Epidermal melanocyte (primary cell): Measurements from ENCODE around the gene NCAN.
"Not testable (repeated sequence)": the region's sequence is repeated elsewhere in the genome, so short reads cannot be mapped to it uniquely, and the experiment has no call there.

ENCODE experiments used
- DNase-seq: peaks from one replicate; pipeline ENCODE4 v3.0.0; 2011; ENCODE audit warnings: low spot score; ENCODE audit not compliant: insufficient read length

The NCAN gene

DNA sequence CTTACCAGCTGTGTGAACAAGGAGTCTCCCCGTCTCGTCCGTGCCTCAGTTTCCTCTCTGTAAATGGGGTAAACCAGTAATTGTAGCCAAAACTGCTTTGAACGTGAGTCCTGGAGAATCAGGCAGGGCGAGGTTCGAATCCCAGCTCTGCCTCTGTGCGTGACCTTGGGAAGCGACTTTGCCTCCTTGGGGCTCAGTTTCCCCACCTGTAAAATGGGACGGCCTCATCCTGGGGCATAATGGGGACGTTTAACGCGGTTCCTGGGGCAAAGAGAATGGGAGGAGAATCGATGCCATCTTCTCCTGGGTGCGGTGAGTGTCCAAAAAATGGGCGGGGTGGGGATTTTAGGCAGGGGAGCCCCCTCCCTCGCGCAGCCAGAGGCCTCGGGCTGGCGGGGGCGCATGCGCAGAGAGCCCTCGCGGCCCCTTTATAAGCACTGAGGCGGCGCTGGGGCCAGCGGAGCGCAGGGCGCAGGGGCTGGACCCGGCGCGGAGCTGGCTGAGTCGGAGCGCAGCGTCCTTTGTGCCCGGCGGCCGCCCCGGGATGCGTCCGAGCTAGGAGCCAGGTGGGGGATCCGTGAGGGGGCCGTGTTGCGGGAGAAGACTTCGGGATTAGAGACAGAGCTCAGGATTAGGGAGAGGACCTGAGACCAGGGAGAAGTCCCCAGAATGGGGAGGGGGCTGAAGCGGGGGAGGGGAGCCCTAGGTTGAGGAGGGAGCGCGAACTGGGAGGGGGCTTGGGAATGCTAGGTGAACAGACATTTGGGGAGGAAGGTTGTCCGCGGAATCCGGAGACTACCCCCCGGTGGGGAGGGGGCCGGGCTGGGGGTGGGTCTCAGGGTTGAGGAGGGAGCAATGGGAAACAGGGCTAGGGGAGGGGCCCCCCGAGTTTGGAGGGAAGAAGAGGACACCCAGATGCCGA, at the start of gene NCAN:
Gene NCAN, plus strand, starts transcription at position 460 of the 922 bp plus-strand sequence. CDS start 4,996 bp downstream, outside the sequence.
- no peak for DNase-seq

DNA sequence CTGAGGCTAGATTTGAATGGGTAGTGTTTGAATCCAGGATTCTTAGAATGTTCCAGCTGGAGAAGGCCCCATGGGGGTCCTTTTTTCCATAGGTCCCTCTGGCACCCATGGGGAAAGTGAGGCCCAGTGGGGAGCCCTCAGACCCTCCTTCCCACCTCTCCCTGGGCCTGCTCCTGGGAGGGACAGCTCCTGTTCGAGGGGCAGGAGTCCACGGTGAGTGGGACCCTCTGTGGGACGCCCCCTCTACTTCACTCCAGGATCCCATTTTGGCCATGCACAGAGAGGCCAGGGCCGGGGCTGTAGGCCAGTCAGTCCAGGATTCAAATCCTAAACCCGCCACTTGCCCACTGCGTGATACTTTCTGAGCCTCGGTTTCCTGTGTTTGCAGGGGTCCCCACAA, 49.3 kb upstream of the NCAN start:
- DNase-seq = no peak

DNA sequence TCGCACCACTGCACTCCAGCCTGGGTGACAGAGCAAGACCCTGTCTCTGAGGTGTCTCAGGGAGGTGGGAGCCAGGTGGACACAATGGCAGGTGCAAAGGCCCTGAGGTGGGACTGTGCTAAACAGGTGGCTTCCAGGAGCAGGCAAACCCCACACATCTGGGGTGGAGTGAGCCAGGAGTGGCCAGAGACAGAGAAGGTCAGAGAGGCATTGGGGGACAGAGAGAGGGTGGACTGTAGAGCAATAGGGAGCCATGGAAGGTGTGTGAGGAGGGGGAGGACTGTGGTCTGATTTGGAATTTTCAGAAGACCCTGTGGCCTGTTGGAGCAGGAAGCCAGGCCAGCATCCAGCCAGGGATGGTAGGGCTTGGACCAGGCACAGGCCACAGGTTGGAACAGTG, 46.4 kb upstream of the NCAN start:
- no peak for DNase-seq

DNA sequence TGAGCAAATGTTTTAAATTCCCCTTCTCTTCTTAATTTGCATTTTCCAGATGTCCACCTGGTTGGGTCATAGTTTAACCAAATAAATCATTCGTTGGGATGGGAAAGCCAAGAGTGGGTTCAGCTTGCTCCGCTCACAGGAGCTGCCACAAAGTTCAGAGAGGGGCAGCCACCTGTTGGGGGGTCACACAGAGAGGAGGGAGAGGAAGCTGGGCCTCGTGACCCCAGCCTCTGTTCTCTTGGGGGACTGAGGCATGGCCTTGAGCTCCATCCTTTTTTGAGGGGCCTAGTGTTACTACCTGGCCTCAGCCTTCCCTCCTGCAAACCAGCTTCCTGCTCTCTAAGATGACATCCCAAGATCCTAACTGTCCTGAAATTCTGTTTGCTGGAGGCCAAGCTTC, 44.1 kb upstream of the NCAN start:
- no peak for DNase-seq

DNA sequence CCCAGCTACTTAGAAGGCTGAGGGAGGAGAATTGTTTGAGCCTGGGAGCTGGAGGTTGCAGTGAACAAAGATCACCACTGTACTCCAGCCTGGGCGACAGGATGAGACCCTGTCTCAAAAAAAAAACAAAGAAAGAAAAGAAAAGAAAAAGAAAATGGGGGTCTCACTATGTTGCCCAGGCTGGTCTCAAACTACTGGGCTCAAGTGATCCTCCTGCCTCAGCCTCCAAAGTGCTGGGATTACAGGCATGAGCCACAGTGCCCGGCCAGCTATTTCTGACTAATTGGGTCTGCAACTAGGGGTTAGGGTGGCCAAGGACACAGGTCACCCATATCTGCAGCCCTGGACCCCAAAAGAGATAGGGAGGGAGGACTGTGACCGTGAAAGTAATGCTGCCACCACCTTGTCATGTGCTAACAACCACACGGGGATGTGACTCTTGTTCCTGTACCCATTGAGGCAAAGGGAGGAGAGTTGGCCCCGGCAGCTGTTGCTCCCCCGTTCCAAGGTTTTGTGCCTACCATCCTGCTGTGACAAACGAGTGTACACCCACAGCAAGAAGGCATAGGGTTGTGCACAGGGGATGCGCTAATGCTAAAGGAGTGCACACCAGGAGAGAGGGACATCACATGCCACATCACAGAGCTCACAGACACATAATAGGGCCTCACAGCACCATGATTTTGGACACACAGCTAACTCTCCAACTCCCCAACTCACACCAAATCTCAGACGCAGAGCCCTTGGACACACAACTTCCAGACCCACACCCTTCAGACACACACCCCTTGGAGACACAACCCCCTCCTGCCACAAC, 42.3 kb upstream of the NCAN start:
- no peak for DNase-seq

DNA sequence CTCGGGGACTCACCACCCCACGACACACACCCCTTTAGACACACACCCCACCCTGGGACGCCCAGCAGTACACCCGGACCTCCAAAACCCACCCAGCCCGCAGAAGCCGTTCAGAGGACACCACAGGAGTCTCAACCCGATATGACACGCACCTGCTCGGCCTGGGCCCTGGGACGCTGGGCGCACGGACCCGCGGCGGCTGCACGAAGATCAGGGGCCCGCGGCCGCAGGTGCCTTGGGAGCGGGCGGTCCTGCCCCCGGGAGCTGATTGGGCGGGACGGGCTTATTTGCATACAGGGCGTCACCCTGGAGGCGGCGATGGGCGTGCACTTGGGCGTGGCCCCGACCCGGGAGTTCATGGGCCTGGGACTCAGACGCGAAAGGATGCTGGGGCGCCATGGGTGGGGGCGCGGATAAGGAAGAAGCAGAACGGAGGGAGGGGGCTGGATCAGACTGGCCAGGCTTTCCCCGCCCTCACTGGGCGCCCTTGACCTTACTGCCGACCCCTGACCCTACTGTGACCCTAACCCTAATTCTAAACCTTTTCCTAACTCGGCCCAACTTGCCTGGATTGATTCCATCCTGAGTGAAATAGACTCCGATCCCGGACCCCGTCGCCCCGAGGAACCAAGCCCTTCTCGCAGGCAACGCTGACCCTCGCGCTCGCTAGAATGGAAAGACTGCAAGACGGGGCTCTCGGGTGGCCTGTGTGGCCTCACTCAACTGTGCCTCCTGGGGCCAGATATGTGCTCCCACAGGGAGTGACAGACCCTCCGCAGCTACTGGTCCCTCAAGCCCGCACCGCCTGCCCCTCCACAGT, 41.5 kb upstream of the NCAN start, which contains the start of gene MEF2B:
Gene MEF2B, minus strand, starts transcription at position 211 of the 820 bp plus-strand sequence. CDS start 19,528 bp downstream, outside the sequence.
- DNase-seq = no peak

DNA sequence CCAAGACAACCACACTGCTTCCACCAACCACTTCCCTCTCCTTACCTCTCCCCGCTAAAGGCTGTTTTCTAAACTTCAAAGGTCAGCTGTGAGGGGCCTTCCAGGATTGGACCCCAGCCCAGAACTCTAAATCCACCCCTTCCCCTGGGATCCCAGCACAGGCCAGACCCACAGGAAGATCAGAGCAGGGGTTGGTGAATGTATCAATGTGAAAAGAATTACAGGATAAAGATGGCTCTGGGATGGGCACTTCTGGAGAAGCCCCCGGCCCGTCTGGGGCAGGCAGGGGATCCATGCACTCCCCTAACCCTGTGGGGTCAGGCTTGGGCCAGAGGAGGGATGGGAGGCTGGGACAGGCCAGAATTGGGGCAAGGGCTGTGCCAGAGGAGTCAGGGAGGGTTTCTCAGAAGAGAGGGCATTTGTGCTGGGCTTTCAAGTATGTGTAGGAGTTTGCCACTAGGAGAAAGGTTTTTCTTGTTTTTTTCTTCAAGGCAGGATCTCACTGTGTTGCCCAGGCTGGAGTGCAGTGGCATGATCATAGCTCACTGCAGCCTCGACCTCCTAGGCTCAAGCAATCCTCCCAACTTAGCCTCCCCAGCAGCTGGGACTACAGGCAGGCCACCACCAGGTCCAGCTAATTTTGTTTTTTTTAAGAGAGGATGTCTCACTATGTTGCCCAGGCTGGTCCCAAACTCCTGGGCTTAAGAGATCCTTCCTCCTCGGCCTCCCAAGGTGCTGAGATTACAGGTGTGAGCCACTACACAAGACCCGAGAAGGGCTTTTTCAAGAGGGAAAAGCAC, 40.7 kb upstream of the NCAN start:
- no peak for DNase-seq

DNA sequence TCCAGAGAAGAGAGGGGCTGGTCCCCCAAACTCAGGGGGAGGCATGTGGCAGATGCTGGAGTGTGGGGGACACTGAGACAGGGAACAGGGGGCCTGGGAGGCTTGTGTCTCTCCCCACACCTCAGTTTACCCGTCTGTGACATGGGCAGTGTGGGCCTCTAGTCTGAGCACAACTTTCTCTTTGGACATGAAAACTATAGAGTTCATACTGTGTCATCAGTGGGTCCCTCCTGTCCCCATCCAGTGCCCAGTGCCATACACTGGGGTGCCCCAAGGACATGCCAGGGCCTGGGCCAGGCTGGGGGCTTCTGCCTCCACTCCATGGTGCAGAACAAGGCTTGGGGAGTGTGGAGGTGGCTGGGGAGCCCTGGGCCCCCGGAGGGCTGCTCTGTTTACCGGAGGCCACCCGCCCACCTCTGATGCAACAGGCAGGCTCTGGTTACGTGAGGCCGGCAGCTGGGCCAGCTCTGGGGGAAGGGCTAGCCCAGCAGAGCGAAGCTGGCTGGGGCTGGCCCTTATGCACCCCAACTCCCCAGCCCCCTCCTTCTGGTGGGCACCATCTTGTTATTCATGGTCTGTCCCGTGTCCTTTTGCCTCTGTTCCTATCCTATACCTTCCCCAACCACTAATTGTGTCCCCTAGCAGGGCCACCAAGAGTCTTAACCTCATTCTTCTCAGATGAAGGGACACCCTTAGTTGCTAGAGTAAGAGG, 39.8 kb upstream of the NCAN start:
- no peak for DNase-seq

DNA sequence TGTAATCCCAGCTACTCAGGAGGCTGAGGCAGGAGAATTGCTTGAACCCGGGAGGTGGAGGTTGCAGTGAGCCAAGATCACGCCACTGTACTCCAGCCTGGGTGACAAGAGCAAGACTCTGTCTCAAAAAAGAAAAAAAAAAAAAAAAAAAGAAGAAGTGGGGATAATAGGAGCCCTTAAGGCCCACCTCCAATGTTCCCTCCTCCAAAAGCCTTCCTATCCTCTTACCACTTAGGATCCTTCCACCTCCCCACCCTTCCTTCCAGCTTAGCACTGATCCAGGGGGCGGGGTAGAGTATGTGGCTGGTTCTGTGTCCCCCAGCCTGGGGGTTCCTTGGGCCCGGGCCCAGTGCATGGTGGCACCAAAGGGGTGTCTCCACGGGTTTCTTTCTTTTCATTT, 38.5 kb upstream of the NCAN start:
- not testable (repeated sequence) for DNase-seq

DNA sequence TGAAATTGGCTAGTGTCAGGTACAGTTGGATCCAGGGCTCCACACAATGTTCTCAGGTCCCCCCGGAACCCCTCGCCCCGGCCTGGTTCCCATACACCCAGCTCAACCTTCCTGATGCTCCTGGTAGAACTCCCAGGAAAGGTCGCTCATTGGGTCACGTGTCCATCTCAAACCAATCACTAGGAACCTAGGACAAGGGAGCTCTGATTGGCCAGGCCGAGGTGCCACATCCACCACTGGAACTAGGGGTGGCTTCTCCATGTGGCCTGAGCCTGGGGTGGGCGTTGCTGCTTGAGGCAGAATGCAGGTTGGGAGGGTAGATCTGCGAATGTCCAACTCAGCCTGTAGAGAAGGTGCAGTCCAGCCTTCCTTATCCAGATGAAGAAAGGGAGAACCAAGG, 34.8 kb upstream of the NCAN start:
- no peak for DNase-seq

DNA sequence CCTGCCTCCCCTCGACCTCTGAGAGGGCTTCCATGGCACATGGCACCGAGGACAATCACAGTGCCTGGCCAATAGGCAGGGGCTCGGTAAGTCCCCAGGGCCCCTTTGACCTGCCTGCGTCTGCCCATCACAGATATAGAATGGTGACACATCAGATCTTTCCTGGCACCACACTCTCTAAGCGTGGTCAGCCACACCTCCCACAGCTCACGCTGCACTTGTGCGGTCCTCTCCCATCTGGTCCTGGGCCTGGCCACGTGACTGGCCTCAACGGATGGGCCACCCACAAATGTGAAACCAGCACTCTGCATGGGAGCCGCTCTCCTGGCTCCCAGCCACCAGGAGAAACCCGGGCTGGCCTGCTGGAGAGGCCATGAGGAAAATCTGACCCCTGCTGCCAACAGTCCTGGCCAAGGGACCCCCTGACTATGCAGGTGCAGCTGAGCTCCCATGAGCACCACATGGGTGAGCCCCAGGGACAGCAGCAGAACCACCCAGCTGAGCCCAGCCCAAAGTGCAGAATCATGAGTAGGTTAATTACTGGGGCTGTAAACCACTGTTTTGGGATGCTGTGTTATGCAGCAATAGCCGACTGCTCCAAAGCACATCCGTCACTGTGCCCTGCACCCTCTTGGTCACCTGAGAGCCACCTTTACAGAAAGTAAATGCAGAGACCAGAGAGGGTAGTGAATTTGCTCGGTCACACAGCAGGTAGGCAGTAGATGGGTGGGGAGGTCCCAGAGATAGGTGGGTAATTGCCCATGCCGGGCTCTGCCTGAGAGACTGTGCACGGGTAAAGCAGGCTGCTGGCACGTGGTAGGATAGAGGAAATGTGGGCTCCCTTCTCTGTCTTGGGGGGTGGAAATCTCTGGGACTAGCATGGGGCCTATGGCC, 32.0 kb upstream of the NCAN start:
- DNase-seq = no peak

DNA sequence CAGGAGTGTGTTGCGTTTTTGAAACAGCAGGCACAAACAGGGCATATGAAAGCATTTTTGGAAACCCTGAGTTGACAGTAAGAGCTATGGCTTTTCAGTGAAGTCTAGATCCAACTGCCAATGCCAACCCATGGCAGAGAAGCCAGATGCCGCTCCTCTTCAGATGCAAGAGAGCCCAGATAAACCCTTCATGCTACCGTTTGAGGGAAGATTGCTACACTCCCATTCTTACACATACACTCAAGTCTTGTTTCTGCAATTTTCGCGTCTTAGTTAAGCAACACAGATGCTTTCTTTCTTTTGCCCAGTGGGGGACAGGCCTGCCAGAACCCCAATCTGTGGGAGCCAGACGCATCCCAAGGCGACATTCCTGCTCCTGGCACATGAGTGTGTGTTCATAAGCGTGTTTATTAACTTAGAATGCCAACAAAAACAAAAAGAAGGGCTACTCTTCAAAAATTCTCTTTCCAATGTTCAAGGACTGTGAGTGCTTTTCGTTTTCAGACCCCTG, 30.2 kb upstream of the NCAN start:
- DNase-seq = no peak

DNA sequence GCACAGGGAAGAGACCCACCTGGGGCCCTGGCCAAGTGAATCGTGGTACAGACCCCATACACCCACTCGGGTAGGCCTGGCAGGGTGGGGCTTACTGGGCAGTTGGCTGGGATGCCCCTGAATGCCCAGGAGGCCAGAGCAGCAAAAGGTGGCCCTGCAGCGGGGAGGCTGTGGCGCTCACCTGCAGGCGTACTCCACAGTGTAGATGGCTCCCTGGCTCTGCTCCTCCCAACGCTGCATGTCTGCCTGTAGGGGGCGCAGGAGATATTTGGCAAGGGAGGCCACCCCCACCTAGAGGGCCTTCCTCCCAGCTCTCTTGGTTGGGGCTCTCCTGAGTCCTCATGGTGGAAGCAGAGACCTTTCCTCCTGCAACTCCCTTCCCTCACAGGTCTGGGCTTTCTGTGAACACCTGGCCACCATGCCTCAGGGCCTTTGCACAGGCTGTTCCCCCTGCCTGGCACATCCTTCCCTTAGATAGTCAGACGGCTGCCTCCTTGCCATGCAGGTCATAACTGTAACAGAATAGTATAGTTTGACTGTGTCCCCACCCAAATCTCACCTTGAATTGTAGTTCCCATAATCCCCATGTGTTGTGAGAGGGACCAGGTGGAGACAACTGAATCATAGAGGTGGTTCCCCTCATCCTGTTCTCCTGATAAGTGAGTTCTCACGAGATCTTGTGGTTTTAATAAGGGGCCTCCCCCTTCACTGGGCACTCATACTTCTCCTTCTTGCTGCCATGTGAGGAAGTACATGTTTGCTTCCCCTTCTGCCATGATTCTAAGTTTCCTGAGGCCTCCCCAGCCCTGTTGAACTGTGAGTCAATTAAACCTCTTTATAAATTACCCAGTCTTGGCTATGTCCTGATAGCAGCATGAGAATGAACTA, 25.7 kb upstream of the NCAN start:
- no peak for DNase-seq

DNA sequence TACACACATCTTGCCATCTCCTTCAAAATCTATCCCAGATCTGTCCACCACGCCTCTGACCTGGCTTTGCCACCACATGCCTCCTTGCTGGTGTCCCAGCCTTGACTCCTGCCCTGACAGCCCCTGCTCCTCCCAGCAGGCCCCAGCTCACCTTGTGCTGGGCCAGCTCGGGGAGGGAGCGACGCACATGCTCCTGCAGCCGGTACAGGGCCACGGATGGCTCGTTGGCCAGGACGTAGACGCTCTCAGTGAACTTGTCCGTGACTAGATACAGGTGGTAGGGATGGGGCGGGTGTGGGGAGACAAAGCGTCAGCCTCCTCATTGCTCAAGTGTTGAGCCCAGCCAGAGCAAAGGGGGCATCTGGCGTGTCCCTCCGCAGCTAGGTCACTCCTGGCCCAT, 25.0 kb upstream of the NCAN start:
- no peak for DNase-seq

DNA sequence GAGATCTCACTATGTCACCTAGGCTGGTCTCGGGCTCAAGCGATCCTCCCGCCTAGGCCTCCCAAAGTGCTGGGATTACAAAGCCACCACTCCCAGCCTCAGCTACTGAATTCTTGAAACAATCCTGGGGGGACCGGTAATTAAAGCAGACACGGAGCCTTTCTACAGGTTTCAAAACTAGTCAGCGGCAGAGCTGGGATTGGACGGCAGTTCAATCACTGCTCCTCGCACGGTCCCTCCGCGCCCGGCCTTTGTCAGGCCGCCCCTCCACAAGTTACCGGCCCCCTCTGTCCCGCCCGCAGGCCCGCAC, 20.0 kb upstream of the NCAN start:
- DNase-seq = no peak

DNA sequence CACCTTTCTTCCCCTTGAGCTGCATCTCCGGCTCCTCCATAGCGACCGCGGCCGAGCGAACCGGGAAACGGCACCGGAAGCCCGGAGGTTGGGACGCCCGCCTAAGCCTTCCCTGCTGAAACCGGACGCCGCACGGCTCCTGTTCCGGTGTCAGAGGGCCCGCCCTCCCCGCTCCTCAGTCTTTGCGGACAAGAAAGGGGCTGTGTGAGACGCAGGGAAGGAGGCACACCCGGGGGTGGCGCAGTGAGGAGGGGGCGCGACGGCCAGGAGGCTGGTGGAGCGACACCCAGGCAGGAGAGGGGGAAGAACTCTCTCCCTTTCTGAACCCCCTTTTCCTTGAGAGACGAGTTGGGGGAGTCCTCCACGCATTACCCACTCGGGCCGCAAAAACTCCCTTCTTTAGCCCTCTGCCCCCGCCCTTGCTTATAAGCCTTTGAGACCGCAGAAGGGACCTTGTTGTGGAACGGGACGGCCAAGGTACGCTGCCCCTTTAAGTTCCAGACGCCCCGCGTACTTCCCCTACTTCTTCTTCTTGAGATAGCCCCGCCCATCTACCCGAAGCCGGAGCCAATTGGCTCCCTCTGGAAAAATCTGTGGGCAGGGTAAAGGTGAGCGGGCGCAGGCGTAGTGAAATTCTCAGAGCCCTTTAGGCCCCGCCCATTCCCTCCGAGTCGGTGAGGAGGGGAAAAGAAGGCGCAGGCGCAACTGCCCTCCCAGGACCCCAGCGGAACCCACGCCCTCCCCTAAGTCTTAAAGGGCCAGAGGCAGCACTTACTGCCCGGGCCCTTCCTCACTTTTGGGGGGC, 19.5 kb upstream of the NCAN start, which contains the start of the genes BORCS8 and RFXANK:
Gene BORCS8, minus strand, starts transcription at position 75 of the 805 bp plus-strand sequence. Its CDS starts 35 bp downstream, at position 40.
Gene RFXANK, plus strand, starts transcription at position 181 of the 805 bp plus-strand sequence. CDS start 1,689 bp downstream, outside the sequence.
- DNase-seq = peak; percentile 95
